ENCODE measurements around the gene RPRD1B.
"Not testable (repeated sequence)": the region's sequence is repeated elsewhere in the genome, so short reads cannot be mapped to it uniquely, and the experiment has no call there.

The RPRD1B gene

GRCh38 chr20:38001173-38001875, 32.2 kb upstream of the RPRD1B start:
- no peak for DNase-seq

GRCh38 chr20:38001981-38002380, 31.6 kb upstream of the RPRD1B start:
- DNase-seq: no peak

- DNase-seq: no peak
Observed at GRCh38 chr20:38002422-38002821, 31.1 kb upstream of the RPRD1B start.

- no peak for DNase-seq
Observed at GRCh38 chr20:38004416-38004815, 29.1 kb upstream of the RPRD1B start.

- DNase-seq: no peak
Observed at GRCh38 chr20:38005903-38006302, 27.6 kb upstream of the RPRD1B start.

GRCh38 chr20:38007526-38007925, 26.0 kb upstream of the RPRD1B start:
- no peak for DNase-seq

- no peak for DNase-seq
Observed at GRCh38 chr20:38008233-38008944, 25.2 kb upstream of the RPRD1B start.

- DNase-seq: not testable (repeated sequence)
Observed at GRCh38 chr20:38009416-38009815, 24.1 kb upstream of the RPRD1B start.

GRCh38 chr20:38011696-38012095, 21.9 kb upstream of the RPRD1B start:
- DNase-seq: no peak

GRCh38 chr20:38012332-38012731, 21.2 kb upstream of the RPRD1B start:
- DNase-seq: no peak

GRCh38 chr20:38013887-38014286, 19.7 kb upstream of the RPRD1B start:
- no peak for DNase-seq

- DNase-seq: no peak
Observed at GRCh38 chr20:38017959-38018358, 15.6 kb upstream of the RPRD1B start.

GRCh38 chr20:38018385-38018784, 15.2 kb upstream of the RPRD1B start:
- no peak for DNase-seq

- DNase-seq: no peak
Observed at GRCh38 chr20:38021087-38021772, 12.3 kb upstream of the RPRD1B start.

GRCh38 chr20:38023181-38024001, 10.2 kb upstream of the RPRD1B start:
- no peak for DNase-seq

GRCh38 chr20:38024496-38024895, 9.1 kb upstream of the RPRD1B start:
- DNase-seq: no peak

GRCh38 chr20:38029453-38029852, 4.1 kb upstream of the RPRD1B start:
- no peak for DNase-seq

- no peak for DNase-seq
Observed at GRCh38 chr20:38031957-38032356, 1.6 kb upstream of the RPRD1B start.

GRCh38 chr20:38032585-38033329, 789 bp upstream of the RPRD1B start:
- DNase-seq: no peak

- peak; percentile 29 for DNase-seq
Observed at GRCh38 chr20:38034108-38034649, 633 bp downstream of the RPRD1B start.

- DNase-seq: no peak
Observed at GRCh38 chr20:38034961-38035360, 1.4 kb downstream of the RPRD1B start.

GRCh38 chr20:38036366-38036765, 2.8 kb downstream of the RPRD1B start:
- no peak for DNase-seq
